Left colon (tissue), 2 donors: ENCODE results near the gene PTPN12. TPM values are rescaled to one million over a fixed set of nuclear protein-coding genes. Genes with fewer than 3 reads are reported as not detected.

Experiments
- ATAC-seq: fragments of 200-7000 bp; cut with Tn5 transposase; one replicate; pipeline ENCODE4 v1.9.1; 2020; ENCODE audit warnings: mild to moderate bottlenecking, moderate library complexity
- DNase-seq, 2 donors: peaks; one replicate each; pipeline ENCODE4 v3.0.0-alpha.2; 2020
- intact Hi-C, 2 donors: fragments of 100-400 bp; cut with DNase I in 1 of 2; cut with micrococcal nuclease in 1 of 2; formaldehyde crosslinking; loops; one replicate each; pipeline versions ENCODE4 v1.11.2 to v1.14.0; 2022; cut with DNase I, micrococcal nuclease
- total RNA-seq, 2 donors: library from RNA; stranded (reverse); fragmentation: NEBNext Ultra II Directional; extraction: Animal tissue kit (Norgen Biotek cat#: 25700); gene quantifications; one replicate each; pipeline ENCODE4 v1.2.1, GENCODE V29; 2021
- donor health status: DM: no; HTN: no; CAD: no.
- donor health status: DM: yes; HTN: yes; CAD: no.

The PTPN12 gene
- total RNA-seq, 2 donors from 2014 or later: 40.6 to 46.6 TPM

DNA sequence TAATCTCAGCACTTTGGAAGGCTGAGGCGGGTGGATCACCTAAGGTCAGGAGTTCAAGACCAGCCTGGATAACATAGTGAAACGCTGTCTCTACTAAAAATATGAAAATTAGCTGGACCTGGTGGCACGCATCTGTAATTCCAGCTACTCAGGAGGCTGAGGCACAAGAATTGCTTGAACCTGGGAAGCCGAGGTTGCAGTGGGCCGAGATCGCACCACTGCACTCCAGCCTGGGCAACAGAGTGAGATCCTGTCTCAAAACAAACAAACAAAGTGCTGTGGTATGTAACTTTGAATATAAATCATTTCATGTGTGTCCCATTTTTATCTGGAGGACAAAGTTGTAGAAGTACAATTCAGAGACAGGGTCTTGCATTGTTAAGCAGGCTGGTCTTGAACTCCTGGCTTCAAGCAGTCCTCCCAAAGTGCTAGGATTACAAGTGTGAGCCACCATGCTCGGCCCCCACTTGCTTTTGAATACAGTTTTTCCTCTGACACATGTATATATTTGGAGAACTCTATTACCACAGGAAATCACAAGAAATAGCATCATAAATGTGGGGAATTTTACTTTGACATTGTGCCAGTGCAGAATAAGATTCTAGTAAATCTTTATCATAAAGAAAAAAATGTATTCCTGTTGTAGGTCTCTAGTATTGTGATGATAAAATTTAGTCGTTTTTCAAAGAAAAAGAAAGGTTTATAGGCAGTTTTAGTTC is 32.6 kb downstream of the PTPN12 start:
- DNase-seq: no peak
- intact Hi-C loops: no loop called here
- ATAC-seq: no peak

DNA sequence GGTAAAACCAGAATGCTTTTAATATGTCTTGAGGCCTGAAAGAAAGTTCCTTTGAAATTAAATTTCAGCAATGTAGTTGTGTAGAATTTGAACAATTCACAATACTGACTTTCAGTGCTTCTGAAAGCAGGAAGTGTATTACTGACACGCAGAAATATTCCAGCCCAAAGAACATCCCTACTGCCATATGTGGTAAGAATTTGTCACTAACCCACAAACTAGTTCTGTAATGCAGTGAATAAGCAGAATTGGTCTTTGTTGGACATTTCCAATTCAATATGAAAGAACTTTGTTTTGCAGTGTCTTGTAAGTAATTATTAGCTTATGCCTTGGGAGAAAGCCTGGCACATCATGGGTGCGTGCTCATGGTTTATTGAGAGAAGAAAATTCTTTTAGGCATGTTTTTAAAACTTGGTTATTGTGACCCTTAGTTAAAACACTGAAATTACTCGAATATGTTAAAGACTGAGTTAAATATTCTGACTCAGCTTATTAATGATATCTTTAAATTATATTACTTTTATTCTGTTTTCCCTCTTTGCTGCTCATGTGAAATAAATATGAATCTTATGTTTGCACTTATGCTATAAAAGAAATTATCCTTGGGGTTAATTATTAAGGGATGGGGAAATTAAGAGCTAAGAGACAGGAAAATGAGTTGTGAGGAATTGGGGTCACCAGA is 33.4 kb downstream of the PTPN12 start:
- DNase-seq (no peak), ATAC-seq (no peak)
- intact Hi-C loops: no loop called here

GRCh38 chr7:77571801-77572200 is 34.7 kb downstream of the PTPN12 start:
- ATAC-seq (no peak), DNase-seq (no peak)
- intact Hi-C loops: no loop called here

DNA sequence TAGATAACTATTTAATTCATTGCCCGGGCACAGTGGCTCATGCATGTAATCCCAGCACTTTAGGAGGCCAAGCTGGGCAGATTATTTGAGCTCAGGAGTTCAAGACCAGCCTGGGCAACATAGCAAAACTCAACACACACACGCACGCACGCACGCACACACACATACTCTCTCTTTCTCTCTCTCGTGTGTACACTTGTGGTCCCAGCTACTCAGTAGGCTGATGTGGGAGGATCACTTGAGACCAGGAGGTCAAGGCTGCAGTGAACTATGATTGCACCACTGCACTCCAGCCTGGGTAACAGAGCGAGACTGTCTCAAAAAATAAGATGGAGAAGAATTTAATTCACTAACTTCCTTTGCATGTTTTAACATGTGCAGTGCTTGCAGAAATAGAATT is 38.1 kb downstream of the PTPN12 start:
- ATAC-seq: no peak
- DNase-seq: no peak

DNA sequence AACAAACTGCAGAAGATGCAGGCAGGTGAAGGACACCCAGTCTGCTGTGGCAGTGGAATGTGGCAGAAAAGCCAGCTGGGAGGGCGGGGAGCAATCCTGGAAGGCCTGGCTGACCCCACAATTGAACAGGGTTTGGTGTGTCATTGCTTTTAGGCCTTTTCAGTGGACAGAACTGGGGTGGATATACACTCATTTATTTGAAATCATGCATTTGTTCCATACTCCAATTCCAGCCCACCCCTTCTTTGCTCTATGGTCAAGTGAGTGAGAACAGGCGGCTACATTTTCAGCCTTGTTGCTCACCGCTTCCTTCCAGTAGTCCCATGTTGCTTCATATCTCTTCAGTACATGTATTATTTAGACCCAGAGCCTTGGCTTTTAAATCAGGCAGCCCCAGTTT is 39.8 kb downstream of the PTPN12 start:
- ATAC-seq: no peak
- no peak for DNase-seq
- intact Hi-C loops: no loop called here

More for the DNA sequence above, 38.1 kb downstream of the PTPN12 start:
- intact Hi-C loops: no loop called here

DNA sequence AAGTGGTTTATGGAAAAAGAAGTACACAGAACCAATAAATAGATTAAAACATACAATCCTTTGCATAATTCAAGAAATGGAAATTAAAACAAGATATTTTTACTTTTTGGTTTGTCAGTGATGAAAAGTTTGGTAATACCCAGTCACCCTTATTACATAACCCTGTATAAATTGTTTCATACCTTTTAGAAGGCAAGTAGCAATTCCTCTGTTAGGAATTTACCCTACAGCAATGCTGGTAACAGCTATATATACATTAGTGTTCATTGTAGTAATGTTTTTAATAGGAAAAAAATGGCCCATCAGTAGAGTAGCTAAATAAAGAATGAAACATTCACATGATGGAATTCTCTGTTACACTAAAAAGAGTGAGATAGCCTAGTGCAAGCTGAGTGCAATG is 42.7 kb downstream of the PTPN12 start:
- intact Hi-C loops: no loop called here
- ATAC-seq (no peak), DNase-seq (no peak)

DNA sequence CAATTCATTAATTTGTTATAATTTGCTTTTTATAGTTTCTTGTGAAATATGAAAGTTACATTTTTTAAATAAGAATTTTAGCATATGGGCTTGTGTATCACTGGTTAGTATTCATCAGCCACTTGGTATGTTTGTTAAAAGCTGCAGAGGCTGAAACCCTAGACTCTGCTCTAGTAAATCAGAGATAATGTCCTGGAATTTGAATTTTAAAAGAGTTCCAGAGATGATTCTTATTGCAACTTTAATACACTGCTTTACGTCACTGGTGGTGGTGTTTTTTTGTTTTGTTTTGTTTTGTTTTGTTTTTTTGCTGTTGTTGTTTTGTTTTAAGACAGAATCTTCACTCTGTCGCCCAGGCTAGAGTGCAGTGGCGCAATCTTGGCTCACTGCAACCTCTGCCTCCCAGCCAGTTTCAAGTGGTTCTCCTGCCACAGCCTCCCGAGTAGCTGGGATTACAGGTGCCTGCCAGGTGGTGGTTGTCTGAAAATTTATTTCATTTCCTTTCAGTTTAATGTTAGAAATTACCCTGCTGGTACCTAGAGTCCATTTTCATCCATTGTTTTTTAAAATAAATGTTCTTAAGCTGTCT is 43.8 kb downstream of the PTPN12 start:
- no peak for DNase-seq
- intact Hi-C loops: no loop called here
- no peak for ATAC-seq

- DNase-seq (no peak), ATAC-seq (no peak)
- intact Hi-C loops: no loop called here
Measured at GRCh38 chr7:77587272-77587671, 50.2 kb downstream of the PTPN12 start.

- intact Hi-C loops: no loop called here
- no peak for ATAC-seq
Measured at GRCh38 chr7:77600952-77601351, 63.9 kb downstream of the PTPN12 start.

GRCh38 chr7:77606562-77606961 is 69.5 kb downstream of the PTPN12 start:
- DNase-seq: no peak
- no peak for ATAC-seq
- intact Hi-C loops: no loop called here

More at GRCh38 chr7:77600952-77601351, 63.9 kb downstream of the PTPN12 start:
- DNase-seq: no peak

- intact Hi-C loops: no loop called here
- DNase-seq (no peak), ATAC-seq (no peak)
Measured at GRCh38 chr7:77619314-77619713, 82.2 kb downstream of the PTPN12 start.

DNA sequence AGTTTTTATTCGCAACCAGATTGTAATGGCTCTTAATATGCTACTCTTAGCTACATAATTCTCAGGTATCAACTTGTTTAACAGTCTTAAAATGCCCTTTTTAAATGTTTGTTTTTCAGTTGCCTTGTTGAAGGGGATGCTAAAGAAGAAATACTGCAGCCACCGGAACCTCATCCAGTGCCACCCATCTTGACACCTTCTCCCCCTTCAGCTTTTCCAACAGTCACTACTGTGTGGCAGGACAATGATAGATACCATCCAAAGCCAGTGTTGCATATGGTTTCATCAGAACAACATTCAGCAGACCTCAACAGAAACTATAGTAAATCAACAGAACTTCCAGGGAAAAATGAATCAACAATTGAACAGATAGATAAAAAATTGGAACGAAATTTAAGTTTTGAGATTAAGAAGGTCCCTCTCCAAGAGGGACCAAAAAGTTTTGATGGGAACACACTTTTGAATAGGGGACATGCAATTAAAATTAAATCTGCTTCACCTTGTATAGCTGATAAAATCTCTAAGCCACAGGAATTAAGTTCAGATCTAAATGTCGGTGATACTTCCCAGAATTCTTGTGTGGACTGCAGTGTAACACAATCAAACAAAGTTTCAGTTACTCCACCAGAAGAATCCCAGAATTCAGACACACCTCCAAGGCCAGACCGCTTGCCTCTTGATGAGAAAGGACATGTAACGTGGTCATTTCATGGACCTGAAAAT is 89.7 kb downstream of the PTPN12 start:
- intact Hi-C loops: no loop called here
- ATAC-seq: no peak

GRCh38 chr7:77627309-77627676 is 90.2 kb downstream of the PTPN12 start:
- DNase-seq (no peak), ATAC-seq (no peak)
- intact Hi-C loops: no loop called here

More for the DNA sequence above, 89.7 kb downstream of the PTPN12 start:
- DNase-seq: no peak

DNA sequence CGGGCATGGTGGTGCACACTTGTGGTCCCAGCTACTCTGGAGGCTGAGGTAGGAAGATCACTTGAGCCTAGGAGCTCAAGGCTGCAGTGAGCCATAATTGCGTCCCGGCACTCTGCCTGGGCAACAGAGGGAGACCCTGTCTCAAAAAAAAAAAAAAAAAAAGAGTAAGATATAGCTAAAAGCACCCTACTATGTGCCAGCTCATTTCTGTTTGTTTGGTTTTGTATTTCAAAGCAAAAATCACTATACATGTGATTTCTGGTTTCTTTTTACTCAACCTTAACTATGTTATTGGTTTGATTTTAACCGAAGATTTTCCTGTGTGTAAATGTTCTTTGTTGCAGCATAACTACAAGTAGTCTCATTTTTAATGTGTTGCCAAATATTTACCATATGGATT is 92.7 kb downstream of the PTPN12 start:
- DNase-seq (no peak), ATAC-seq (no peak)
- intact Hi-C loops: no loop called here

GRCh38 chr7:77631820-77632219 is 94.7 kb downstream of the PTPN12 start:
- ATAC-seq (no peak), DNase-seq (no peak)
- intact Hi-C loops: no loop called here

DNA sequence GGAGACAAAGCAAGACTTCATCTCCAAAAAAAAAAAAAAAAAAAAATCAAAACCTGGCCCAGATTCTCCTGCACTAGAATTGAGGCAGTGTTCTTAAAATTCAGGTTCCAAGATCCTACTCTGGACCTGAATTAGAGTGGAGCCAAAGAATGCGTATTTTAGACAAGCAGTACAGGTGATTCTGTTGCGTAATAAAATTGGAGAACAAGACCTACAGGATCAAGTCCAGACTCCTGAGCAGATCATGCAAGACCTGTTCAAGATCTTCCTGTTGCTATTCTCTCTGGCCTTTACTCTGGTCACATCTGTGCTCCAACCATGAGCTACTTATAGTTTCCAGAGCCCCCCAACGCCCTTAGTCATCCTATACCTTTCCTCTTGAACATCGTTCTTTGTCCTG is 107.7 kb downstream of the PTPN12 start:
- intact Hi-C loops: no loop called here
- no peak for ATAC-seq
- no peak for DNase-seq

DNA sequence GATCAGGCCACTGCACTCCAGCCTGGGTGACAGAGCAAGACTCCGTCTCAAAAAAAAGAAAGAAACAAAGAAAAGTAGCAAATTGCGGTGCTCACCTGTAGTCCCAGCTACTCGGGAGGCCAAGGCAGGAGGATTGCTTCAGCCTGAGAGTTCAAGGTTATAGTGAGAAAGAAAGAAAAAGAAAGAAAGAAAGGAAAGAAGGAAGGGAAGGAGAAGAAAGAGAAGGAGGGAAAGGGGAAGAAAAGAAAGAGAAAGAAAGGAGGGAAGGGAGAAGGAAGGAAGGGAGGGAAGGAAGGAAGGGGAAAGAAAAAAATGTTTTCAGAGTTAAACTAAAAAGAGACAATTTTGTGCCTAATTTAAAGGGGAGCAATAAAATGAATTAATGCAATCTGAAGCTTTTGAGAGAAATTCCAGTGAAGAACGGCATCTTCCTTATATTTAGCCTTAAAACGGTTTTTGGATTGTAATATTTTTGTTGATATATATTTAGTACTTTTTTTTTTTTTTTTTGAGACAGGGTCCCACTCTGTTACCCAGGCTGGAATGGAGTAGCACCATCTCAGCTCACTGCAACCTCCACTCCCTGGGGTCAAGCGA is 111.7 kb downstream of the PTPN12 start:
- ATAC-seq (no peak), DNase-seq (no peak)
- intact Hi-C loops: no loop called here

DNA sequence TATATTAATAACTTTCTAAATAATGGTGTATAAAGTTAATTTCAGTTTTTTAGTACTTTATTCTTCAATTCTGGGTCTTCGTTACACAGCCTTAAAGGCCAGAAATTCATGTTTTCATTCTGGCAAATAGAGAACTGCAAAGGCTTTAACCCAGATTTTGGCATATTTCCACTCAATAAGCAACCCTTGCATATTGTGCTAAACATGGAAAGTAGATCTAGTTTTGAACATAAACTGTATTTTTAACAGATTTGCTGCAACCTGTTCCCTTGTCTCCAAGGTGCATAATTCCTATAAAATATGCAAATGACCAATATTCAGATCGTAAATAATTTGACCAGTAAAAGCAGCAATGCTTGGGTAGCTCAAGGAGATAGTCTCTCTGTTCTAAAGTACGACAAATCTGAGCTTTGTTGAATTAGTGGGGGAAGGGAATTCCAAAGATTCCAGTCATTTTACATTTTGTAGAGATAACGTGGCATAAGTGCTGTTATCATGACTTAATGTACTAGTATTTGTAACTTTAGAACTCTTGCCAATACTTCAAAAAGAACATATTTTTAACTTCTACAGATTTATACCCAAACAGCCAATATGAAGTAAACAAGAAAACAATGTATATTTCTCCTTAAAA is 112.7 kb downstream of the PTPN12 start:
- DNase-seq (no peak), ATAC-seq (no peak)
- intact Hi-C loops: no loop called here

DNA sequence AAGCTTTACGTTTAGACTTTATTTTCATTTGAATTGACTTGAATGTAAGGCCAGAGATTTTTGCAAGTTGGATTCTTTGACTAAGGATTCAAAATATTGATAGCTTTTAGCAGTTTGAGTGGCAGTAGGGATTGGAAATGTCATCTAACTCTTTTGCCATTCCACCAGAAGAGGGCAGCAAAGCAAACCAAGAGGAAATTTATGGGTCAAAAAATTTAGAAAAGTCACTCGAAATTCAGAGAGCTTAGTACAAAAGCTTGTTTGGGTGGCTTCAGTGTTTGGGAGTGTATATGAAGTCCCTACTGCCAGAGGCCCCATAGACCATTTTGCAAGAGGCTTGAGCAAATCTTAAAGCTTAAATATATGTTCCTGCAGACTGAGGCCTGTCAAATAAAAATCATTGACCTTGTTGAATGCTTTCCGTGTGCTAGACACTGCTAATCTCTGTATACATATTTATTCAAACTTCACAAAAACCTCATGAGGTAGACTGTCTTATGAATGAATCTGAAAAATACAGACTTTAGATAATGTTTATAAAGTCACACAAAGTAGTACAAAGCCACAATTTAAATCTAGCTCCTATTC is 114.6 kb downstream of the PTPN12 start:
- intact Hi-C loops: no loop called here
- no peak for ATAC-seq
- DNase-seq: no peak
